ENCODE measurements around the gene TENM3.

GRCh38 chr4:182238355-182238931 is 4.8 kb upstream of the TENM3 start:
- TF ChIP-seq CTCF (conservative IDR thresholded peaks at IDR 0.05) (no peak), EZH2 (IDR thresholded peaks at IDR 0.05; ENCODE audit: low read depth) (no peak)
